Peyer's patch (tissue), 4 donors: ENCODE data around the gene TBX3. TPM values are rescaled to one million over a fixed set of nuclear protein-coding genes. Genes with fewer than 3 reads are reported as not detected.

Experiments
- DNase-seq, 3 donors: peaks; one replicate each; pipeline ENCODE4 v3.0.0-alpha.2; 2017 to 2019
- H3K27ac ChIP-seq, 4 donors: fragments of 200-600 bp; sonication (generic); one replicate each; pipeline ENCODE4 v1.5.1; 2016 to 2019
- H3K27me3 ChIP-seq, 2 donors: fragments of 200-600 bp; sonication (generic); one replicate each; pipeline ENCODE4 v1.5.1; 2019
- H3K36me3 ChIP-seq, 3 donors: fragments of 200-600 bp; sonication (generic); one replicate each; pipeline ENCODE4 v1.5.1; 2016 to 2019
- H3K4me1 ChIP-seq, 4 donors: fragments of 200-600 bp; sonication (generic); one replicate each; pipeline ENCODE4 v1.5.1; 2016 to 2019
- H3K4me3 ChIP-seq, 4 donors: fragments of 200-600 bp; sonication (generic); 1 replicate in 3 of 4; 2 replicates in 1 of 4; pipeline ENCODE4 v1.5.1; 2016 to 2019; ENCODE audit warnings: mild to moderate bottlenecking in 1 of 4
- H3K9me3 ChIP-seq, 4 donors: fragments of 200-600 bp; sonication (generic); one replicate each; pipeline ENCODE4 v1.5.1; 2016 to 2019; ENCODE audit warnings: mild to moderate bottlenecking in 1 of 4
- POLR2A ChIP-seq, 2 donors: fragments of 450-650 bp; IDR thresholded peaks; one replicate each; pipeline ENCODE4 v1.5.1; 2017; ENCODE audit warnings: antibody characterized with exemption in 2 of 2, mild to moderate bottlenecking in 2 of 2, moderate library complexity in 2 of 2
- total RNA-seq, 4 donors: library from RNA; depleted of rRNA; stranded (reverse); fragments of >200 nt; gene quantifications; one replicate each; pipeline ENCODE4 v1.1.0, GENCODE V29; 2016
- TF ChIP-seq, protein P1 (sequence below), 6 experiments: fragments of 450-650 bp in 4 of 6; fragments of 200-600 bp in 2 of 6; sonication (generic) in 1 of 6; IDR thresholded peaks; one replicate each; pipeline ENCODE4 v1.5.1; 2017 to 2019; ENCODE audit warnings: antibody characterized with exemption in 6 of 6, mild to moderate bottlenecking in 3 of 6, moderate library complexity in 1 of 6

The TBX3 gene
- total RNA-seq, 4 donors from 2014 or later, result 50.3 to 90.0 (median 80.2) TPM

DNA sequence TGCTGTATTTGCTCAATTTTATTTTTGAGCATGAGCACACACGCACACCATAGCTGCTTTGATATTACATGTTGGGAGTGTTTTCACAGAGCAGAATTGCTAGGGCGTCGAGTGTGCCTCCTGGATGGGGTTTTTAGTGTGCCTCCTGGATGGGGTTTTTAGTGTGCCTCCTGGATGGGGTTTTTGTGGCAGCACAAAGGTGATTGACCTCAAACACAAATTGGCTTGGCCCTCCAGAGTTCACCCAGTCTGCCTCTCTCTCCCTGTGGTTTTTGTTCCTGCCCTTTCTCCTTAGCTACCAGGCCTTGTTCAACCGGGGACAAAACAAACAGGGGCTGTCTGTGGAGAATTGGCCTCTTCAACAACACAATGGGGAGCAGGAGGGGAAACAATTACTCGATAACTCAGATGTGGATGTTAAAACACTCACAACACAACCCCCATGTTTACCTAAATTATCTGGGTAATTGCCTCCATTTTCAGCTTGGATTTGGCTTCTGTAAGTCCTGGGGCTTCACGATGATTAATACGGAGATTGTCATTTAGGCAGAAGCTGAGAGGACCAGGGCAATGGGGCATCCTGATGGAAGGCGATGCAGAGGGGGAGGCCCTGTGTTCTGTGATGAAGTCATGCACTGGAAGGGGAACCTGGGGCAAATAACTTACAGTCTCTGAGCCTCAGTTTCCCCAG, 26.9 kb downstream of the TBX3 start:
- Histone ChIP-seq H3K27me3 (no peaks in the 10 kb centered on the region), H3K4me3 (no peak overlapping the region), H3K27ac (no peak overlapping the region), H3K9me3 (no peaks in the 10 kb centered on the region), H3K36me3 (no peaks in the 10 kb centered on the region), H3K4me1 (no peaks in the 10 kb centered on the region)
- TF ChIP-seq POLR2A (IDR thresholded peaks at IDR 0.05), result no peak
- TF ChIP-seq, protein P1, sequence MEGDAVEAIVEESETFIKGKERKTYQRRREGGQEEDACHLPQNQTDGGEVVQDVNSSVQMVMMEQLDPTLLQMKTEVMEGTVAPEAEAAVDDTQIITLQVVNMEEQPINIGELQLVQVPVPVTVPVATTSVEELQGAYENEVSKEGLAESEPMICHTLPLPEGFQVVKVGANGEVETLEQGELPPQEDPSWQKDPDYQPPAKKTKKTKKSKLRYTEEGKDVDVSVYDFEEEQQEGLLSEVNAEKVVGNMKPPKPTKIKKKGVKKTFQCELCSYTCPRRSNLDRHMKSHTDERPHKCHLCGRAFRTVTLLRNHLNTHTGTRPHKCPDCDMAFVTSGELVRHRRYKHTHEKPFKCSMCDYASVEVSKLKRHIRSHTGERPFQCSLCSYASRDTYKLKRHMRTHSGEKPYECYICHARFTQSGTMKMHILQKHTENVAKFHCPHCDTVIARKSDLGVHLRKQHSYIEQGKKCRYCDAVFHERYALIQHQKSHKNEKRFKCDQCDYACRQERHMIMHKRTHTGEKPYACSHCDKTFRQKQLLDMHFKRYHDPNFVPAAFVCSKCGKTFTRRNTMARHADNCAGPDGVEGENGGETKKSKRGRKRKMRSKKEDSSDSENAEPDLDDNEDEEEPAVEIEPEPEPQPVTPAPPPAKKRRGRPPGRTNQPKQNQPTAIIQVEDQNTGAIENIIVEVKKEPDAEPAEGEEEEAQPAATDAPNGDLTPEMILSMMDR (IDR thresholded peaks at IDR 0.05), result no peak
- no peak for DNase-seq

DNA sequence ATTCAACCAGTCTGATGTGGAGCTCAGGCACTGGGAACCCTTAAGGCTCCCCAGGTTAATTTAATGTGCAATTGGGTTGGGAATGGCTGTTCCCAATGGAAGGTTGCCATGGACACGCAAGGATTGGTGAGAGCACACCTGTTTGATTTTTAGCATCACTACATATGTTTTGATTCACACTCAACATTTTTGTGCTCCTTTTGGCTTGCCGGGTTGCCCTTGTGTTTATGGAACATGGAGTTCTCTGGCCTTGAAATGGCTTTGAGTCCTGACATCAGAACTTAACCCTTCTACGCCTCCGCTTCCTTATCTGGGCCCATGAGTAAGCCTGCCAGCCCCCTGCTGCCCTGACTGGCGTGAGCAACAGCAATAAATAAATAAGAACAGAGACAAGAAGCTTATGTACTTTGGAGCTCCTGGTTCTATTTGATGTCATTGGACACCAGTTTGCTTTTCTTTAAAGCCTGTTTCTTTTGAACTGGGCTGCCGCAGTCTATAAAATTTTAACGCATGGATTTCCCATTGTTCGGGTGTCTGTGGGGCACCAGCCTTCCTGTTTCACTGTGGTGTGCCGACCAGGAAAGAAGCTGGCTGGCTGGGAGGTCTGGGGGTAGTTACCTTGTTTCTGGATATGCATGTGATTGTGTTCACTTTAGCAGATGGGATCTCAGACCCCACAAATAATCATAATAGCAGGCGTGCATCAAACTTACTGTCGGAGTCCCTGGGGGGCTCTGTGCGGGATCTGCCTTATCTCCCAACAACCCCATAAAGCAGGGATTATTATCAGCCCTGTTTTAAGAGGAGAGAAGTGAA, 27.8 kb downstream of the TBX3 start:
- Histone ChIP-seq H3K4me1 (no peaks in the 10 kb centered on the region), H3K27ac (no peak overlapping the region), H3K27me3 (no peaks in the 10 kb centered on the region), H3K4me3 (no peak overlapping the region), H3K36me3 (no peaks in the 10 kb centered on the region), H3K9me3 (no peaks in the 10 kb centered on the region)
- no peak for TF ChIP-seq POLR2A (IDR thresholded peaks at IDR 0.05)
- TF ChIP-seq, protein P1 (IDR thresholded peaks at IDR 0.05), result no peak
- DNase-seq, result no peak

DNA sequence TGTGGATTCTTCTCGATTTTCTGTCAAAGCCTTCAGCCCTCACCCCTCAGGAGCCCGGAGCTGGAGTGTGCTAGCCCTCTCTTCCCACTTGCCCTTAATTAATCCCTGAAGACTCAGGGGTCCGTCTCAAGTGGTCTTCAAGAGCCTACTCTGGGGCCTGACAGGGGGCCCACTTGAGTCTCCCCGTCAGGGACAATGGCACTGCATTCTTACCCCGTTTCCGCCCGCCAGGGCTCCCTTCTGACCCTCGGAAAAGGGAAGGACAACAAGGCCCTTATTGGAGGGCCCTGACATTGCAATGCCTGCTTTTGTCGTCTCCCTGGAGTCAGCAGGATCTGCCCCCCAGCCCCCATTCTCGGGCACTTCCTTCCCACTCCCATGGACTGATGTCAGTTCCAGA, 34.4 kb downstream of the TBX3 start:
- no peaks in the 10 kb centered on the region for H3K4me1 ChIP-seq
- no peak for TF ChIP-seq POLR2A (IDR thresholded peaks at IDR 0.05)
- TF ChIP-seq, protein P1 (IDR thresholded peaks at IDR 0.05), result no peak
- no peak for DNase-seq

DNA sequence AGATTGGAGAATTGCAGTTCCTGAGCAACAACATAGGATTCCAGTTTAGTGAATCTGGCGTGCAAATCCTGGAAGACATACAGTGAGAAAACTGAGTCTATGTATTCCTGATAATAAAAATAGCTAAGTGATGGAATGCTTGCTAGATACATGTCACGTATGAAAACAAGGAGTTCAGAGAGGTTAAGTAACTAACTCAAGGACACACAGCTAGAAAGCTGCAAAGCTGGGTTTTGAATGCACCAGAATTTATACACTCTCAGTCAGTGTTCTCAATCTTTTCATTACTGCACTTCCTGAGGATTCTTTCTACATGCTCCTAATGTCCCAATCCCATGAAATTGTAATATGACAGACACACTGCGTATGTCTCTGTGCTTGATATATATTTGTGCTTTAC, 35.3 kb downstream of the TBX3 start:
- no peak for DNase-seq
- Histone ChIP-seq H3K4me3 (no peak overlapping the region), H3K9me3 (no peaks in the 10 kb centered on the region), H3K4me1 (no peaks in the 10 kb centered on the region), H3K27ac (no peak overlapping the region), H3K27me3 (no peaks in the 10 kb centered on the region), H3K36me3 (no peaks in the 10 kb centered on the region)
- no peak for TF ChIP-seq POLR2A (IDR thresholded peaks at IDR 0.05)
- TF ChIP-seq, protein P1 (IDR thresholded peaks at IDR 0.05), result no peak

More for the DNA sequence above, 34.4 kb downstream of the TBX3 start:
- Histone ChIP-seq H3K27ac (no peak overlapping the region), H3K9me3 (no peaks in the 10 kb centered on the region), H3K36me3 (no peaks in the 10 kb centered on the region), H3K27me3 (no peaks in the 10 kb centered on the region), H3K4me3 (no peak overlapping the region)

DNA sequence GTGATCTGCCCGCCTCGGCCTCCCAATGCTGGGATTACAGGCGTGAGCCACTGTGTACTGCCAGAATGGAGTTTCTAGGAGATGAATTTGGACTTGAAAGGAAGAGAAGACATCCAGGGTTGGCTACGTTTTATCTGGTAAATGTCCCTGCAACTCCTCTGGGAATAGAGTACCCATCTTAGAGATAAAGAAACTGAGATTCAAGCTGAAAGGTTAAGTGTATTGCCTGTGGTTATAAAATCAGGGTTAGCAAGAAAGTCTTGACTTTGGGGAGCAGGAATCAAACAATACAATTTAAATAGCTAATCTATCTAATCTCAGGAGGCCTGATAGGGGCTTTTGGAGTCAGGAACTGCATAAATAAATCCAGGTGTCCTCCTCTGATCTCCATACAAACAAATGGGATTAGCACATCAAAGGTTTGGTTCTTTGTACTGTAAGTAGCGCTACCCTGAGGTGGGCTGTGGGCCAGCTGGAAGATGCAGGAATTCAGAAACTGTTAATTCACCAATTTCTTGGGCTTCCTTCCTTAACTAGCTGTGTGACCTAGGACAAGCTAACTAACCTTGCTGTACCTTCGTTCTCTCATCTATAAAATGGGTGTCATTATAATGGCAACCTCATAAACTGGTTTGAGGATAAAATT, 45.1 kb downstream of the TBX3 start:
- Histone ChIP-seq H3K27ac (no peak overlapping the region), H3K36me3 (no peaks in the 10 kb centered on the region), H3K4me3 (no peak overlapping the region), H3K27me3 (no peaks in the 10 kb centered on the region), H3K4me1 (no peaks in the 10 kb centered on the region), H3K9me3 (no peaks in the 10 kb centered on the region)
- TF ChIP-seq, protein P1 (IDR thresholded peaks at IDR 0.05), result no peak
- no peak for TF ChIP-seq POLR2A (IDR thresholded peaks at IDR 0.05)
- DNase-seq, result no peak
